Left ventricle myocardium superior (tissue), 1 donor: ENCODE results near the gene ARG1. TPM values are rescaled to one million over a fixed set of nuclear protein-coding genes. Genes with fewer than 3 reads are reported as not detected.

Experiments
- total RNA-seq: library from RNA; stranded (reverse); fragmentation: NEBNext Ultra II Directional; extraction: Animal tissue kit (Norgen Biotek cat#: 25700); gene quantifications from one replicate; pipeline ENCODE4 v1.2.1, GENCODE V29; 2021
- donor health status: DM: no; HTN: yes; CAD: no; lungs with severe emphysema.

ARG1 gene
- total RNA-seq, 1 donor from 2014 or later: 0.82 TPM

Other genes starting within 250 kb of the ARG1 start
- 10.9 TPM for gene MED23, start 55.0 kb downstream of the ARG1 start, total RNA-seq
- not detected for gene ENPP3, start 64.1 kb downstream of the ARG1 start, total RNA-seq
- not detected for gene OR2A4, start 128.2 kb downstream of the ARG1 start, total RNA-seq
- gene CTAGE9, start 137.8 kb downstream of the ARG1 start, total RNA-seq: not detected
- 1.4 TPM for gene ENPP1, start 234.8 kb downstream of the ARG1 start, total RNA-seq